ENCODE measurements around the gene GADD45G.
A peak's percentile ranks its signal among the peaks of the same experiment; 100 is the strongest.

Gene GADD45G

GRCh38 chr9:89604729-89605464 lies at the start of gene GADD45G:
Gene GADD45G, plus strand, starts transcription at chr9:89605012. Its CDS starts 110 bp downstream, at chr9:89605122.
- peak; percentile 18 for DNase-seq

- DNase-seq: no peak
These were observed 49.8 kb upstream of the GADD45G start for GRCh38 chr9:89555036-89555415.

GRCh38 chr9:89555451-89556375 lies 49.1 kb upstream of the GADD45G start:
- no peak for DNase-seq

GRCh38 chr9:89558196-89558899 lies 46.5 kb upstream of the GADD45G start:
- DNase-seq: no peak

- DNase-seq: no peak
These were observed 45.9 kb upstream of the GADD45G start for GRCh38 chr9:89558948-89559347.

- no peak for DNase-seq
These were observed 42.5 kb upstream of the GADD45G start for GRCh38 chr9:89562186-89562814.

- DNase-seq: no peak
These were observed 41.1 kb upstream of the GADD45G start for GRCh38 chr9:89563571-89564345.

GRCh38 chr9:89564346-89564878 lies 40.4 kb upstream of the GADD45G start:
- no peak for DNase-seq

GRCh38 chr9:89567649-89568048 lies 37.2 kb upstream of the GADD45G start:
- no peak for DNase-seq

- DNase-seq: no peak
These were observed 30.5 kb upstream of the GADD45G start for GRCh38 chr9:89574309-89574708.

- no peak for DNase-seq
These were observed 28.4 kb upstream of the GADD45G start for GRCh38 chr9:89576404-89576839.

GRCh38 chr9:89577363-89577762 lies 27.4 kb upstream of the GADD45G start:
- DNase-seq: no peak

- no peak for DNase-seq
These were observed 24.9 kb upstream of the GADD45G start for GRCh38 chr9:89579741-89580385.

GRCh38 chr9:89586311-89586710 lies 18.5 kb upstream of the GADD45G start:
- no peak for DNase-seq

- DNase-seq: no peak
These were observed 16.4 kb upstream of the GADD45G start for GRCh38 chr9:89588271-89588879.

GRCh38 chr9:89590415-89590814 lies 14.4 kb upstream of the GADD45G start:
- no peak for DNase-seq

- DNase-seq: no peak
These were observed 13.3 kb upstream of the GADD45G start for GRCh38 chr9:89591274-89592212.

GRCh38 chr9:89592213-89592815 lies 12.5 kb upstream of the GADD45G start:
- DNase-seq: no peak
